ENCODE measurements around the gene BRPF1.

The BRPF1 gene, protein sequence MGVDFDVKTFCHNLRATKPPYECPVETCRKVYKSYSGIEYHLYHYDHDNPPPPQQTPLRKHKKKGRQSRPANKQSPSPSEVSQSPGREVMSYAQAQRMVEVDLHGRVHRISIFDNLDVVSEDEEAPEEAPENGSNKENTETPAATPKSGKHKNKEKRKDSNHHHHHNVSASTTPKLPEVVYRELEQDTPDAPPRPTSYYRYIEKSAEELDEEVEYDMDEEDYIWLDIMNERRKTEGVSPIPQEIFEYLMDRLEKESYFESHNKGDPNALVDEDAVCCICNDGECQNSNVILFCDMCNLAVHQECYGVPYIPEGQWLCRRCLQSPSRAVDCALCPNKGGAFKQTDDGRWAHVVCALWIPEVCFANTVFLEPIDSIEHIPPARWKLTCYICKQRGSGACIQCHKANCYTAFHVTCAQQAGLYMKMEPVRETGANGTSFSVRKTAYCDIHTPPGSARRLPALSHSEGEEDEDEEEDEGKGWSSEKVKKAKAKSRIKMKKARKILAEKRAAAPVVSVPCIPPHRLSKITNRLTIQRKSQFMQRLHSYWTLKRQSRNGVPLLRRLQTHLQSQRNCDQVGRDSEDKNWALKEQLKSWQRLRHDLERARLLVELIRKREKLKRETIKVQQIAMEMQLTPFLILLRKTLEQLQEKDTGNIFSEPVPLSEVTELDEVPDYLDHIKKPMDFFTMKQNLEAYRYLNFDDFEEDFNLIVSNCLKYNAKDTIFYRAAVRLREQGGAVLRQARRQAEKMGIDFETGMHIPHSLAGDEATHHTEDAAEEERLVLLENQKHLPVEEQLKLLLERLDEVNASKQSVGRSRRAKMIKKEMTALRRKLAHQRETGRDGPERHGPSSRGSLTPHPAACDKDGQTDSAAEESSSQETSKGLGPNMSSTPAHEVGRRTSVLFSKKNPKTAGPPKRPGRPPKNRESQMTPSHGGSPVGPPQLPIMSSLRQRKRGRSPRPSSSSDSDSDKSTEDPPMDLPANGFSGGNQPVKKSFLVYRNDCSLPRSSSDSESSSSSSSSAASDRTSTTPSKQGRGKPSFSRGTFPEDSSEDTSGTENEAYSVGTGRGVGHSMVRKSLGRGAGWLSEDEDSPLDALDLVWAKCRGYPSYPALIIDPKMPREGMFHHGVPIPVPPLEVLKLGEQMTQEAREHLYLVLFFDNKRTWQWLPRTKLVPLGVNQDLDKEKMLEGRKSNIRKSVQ (N-terminal part only)

DNA sequence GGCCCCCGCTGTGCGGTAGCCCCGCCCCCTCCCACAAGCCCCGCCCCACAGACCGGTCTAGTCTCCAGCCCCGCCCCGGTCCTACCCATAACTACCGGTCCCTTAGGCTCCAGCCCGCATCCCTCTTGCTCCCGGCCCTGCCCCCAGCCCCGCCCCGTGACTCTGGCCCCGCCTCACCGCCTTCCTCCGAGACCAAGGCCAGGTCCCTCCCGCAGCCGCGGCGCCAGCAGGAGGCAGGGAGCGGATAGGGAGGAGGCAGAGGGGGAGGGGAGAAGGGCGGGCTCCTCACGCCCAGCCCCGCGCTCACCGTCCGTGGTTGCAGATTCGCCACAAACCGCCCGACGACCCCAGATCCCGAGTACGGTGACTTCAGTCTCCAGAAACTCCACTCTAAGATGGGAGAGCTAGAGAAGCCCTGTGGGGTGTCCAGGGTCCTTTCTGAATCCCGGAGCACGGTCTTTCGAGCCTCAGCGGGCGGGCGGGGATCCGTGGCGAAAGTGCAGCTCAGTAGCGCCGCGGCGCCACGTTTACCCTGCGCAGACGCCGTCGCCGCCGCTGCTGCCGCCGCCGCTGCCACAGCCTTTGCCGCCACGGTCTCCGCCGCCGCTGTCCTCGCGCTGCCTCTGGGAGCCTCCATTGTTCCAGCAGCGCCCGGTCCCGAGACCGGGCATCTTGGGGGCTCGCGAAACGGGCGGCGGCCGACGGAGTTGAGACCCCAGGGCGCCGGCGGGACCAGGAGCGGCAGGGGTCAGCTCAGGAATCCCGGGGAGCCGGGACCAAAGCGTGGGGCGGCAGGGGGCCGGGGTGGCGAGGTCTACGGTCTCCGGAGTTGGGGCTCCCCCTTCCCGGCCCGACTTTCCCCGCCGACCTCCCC is at the start of gene BRPF1:
Gene BRPF1, plus strand, starts transcription at position 530 of the 874 bp plus-strand sequence. CDS start 2,406 bp downstream, outside the sequence.
- peak; percentile 97 for DNase-seq (ENCODE audit: low read depth)

DNA sequence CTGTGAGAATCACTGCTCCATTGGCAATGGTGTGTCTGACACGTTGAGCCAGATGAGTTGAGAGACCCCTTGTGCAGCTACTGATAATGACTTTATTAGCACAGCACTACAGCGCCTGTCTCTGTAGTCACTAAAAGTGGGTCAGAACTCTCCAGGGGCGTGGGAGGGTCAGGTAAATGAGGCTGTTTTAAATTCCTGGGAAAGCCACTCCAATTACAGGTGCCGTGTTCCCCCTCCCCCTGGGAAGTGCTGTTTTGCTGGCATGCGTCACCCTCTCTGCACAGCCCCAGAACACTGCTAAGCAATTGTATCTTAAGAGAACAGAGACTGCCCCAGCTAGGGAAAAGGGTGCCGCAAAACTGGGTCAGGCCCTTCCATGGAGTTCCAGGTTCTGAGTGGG is 49.4 kb upstream of the BRPF1 start:
- no peak for DNase-seq (ENCODE audit: low read depth)

DNA sequence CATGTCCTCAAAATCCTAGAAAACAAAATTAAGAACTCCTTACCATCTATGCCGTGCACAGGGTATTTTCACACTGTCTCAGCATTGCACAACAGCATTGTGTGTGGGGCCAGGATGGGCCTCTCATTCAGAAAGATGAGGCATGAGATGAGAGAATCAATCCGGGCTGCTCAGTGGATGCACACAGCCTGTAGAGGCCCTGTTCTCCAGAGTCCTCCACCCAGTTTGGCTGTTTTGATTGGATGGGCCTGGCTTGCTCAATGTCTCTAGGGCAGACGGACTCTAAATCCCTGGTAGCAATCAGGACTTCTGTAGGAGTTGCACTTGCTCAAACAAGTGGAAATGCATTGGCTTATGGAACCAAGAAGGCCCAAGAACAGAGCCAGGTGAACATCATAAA is 48.1 kb upstream of the BRPF1 start:
- no peak for DNase-seq (ENCODE audit: low read depth)

DNA sequence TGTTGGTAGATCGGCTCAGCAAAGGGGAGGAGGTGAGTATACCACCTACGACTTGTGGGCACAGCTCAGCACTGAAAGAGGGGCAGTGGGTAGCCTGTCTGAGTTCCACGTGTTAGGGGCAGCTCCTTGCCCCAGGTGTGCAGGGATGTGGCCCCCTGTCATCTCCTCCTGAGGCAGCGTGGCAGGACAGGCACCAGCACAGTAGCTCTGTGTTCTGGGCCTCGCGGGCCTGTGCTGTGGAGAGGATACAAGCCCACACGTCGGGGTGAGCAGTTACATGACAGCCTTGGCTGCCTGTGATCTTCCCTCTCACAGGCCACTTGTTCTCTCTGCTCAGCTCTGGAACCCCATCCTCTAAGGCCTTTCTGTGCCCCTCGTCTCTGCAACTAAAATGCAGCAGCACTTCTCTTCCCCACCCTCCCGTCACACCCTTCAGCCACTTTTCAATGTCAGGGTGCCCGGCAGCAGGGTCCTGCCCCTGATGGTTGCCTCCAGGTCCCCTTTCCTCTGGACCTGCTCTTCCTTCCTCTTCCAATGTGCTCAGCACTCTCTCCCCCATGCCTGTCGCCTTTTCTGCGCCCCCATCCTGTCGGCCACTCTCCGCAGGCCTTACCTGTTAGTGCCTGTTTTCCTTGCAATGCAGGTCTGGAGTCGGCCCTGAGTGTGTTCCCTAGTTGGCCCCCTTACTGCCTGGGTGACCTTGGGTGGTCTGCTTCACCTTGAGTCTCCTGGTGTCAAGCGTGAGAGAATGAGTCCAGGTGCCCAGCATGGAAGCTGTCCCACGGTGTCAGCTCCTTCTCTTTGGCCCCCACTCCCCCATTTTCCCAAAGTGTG is 46.1 kb upstream of the BRPF1 start:
- no peak for DNase-seq (ENCODE audit: low read depth)

DNA sequence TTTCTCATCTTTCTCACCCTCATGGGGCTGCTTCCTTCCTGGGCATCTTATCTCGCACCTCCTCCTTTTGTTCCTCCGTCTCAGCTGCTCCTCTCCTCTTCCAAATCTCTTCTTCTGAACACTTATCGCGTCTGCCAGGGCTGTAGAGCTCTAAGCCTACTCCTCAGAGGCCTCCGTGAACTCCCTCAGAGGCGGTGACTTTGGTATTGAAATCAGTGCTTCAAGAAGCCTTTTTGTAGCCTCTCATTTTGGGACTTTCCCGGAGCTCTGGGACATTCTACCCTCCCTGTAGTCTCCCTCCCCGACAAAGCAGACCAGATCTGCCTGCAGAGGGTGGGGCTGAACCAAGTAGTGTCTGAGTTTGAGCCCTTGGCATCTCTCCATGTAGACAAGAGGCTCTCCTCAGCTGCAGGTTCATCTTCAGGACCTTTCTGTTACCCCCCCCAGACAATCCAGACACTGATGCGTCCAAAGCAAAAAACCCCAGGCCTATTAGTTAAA is 45.4 kb upstream of the BRPF1 start:
- DNase-seq (ENCODE audit: low read depth), result peak; percentile 70

DNA sequence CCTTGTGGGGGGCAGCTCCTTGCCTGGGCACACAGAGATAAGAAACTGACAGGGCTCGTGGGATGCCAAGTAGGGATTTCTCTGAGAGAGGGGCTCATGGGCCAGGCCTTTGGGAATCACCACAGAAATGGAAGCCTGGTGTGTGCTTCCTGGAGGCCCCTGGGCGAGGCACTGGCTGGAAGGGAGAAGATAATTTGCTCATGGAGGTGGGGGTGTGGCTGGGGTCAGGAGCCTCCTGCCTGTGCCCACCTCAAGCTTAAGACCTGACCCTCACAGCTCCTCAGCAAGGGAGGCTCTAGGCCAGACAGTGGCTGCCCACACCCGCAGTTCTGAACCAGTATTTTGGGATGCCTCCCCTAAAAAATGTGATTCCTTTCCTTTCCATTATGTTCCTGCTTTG is 44.8 kb upstream of the BRPF1 start:
- no peak for DNase-seq (ENCODE audit: low read depth)

DNA sequence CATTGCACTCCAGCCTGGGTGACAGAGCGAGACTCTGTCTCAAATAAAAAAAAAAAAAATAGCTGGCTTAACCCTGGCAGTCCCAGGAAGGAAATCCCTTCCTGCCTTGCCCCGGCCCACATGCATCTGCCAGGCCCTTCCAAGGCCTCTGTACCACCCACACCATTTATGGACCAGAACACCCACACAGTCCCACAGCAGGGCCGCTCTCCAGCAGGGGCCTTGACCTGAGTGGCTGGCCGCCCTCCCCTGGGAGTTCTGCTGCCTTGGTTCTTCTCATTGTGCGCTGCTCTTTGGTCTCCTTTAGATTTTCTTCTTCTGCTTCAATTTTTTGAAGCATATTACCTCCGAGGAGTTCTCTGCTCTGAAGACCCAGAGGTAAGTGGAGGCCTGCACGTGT is 44.0 kb upstream of the BRPF1 start:
- DNase-seq (ENCODE audit: low read depth), result no peak

DNA sequence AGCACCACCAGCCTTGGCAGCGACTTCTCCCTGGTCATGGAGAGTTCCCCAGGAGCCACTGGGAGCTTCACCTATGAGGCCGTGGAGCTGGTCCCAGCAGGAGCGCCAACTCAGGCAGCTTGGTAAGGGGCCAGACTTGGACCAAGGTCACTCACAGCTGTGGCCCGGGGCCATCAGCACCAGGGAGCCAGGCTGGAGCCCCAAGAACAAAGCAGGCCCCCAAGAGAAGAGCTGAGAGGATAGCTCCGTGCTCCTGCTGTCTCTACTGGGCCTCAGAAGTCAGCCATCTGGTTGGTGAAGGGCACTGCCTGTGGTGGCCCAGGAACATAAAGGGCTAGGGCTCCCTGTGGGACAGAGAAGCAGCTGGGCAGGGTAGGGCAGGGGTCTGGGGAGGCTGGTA is 42.6 kb upstream of the BRPF1 start:
- DNase-seq (ENCODE audit: low read depth), result no peak

DNA sequence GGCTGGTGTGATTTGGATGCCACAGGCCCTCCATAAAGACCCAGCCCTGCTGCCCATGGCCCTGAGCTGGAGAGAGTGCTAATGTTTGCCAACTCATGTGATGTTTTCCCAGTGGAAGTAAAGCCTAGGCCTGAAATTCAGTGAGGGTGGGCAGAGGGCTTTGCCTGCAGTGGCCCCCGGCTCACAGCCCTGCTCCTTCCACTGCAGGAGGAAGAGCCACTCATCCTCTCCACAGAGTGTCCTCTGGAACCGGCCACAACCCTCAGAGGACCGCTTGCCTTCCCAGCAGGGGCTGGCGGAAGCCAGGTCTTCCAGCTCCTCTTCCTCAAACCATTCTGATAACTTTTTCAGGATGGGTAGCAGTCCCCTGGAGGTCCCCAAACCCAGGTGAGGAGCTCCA is 41.8 kb upstream of the BRPF1 start:
- DNase-seq (ENCODE audit: low read depth), result no peak

DNA sequence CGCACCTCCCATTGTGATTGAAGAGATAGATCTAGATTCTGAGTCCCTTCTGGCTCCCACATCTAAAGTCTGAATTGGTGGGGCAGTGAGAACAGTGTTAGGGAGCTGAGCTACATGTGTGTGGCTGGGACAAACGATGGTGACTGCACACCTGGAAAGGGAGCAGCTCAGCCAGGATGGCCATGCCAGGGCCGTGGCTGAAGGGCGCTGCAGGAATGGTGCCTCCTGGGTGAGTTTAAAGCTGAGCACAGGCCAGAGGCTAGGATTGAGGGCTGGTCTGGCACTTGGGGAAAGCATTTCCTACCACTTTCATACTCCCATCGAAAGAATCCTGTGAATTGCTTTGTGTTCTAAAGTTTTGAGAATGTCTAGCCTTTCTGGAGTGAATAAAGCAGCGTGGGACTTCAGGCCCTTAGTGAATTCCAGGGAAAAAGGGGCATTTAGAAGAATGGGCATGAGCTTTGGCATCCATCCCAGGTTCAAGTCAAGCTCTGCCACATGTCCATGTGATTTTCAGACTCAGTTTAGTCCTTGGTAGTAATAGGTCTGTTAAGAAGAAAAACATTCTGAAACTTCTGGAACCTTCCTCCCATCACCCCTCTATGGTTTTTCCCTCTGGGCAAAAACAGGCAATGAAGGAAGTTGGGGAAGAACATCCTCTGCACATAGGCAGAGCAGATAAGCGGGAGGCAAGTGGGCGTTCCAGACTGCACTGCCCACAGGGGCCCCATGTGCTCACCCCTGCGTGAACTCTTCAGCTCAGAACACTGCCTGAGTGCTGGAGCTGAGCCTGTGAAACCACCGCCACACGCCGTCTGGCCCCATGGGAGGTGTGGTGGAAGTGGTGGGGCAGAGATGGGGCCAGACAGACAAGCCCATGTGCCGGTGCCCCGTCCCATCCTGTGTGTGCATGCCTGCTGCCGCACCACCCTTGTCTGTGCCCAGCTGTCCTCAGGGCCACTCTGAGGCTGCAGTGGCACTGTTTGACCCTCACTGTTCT is 40.8 kb upstream of the BRPF1 start:
- DNase-seq (ENCODE audit: low read depth), result peak; percentile 50

DNA sequence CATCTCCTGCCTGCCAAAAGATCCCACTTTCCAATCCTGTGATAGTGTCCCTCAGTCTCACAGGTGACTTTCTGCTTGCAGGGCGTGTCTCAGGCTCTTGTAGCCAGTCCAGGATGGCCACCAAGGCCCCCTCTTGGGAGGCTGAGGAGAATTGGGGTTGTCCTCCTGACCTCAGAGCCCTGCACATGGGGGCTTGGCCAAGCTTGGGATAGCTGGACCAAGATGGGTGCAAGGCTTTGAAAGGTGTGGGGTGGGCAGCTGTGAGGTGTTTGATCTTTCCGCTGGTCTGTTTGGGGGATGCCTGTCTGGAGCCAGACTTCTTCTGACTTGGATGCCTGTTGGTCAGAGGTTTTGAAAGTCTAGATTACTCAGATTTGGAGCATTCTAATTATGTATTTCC is 39.9 kb upstream of the BRPF1 start:
- no peak for DNase-seq (ENCODE audit: low read depth)

DNA sequence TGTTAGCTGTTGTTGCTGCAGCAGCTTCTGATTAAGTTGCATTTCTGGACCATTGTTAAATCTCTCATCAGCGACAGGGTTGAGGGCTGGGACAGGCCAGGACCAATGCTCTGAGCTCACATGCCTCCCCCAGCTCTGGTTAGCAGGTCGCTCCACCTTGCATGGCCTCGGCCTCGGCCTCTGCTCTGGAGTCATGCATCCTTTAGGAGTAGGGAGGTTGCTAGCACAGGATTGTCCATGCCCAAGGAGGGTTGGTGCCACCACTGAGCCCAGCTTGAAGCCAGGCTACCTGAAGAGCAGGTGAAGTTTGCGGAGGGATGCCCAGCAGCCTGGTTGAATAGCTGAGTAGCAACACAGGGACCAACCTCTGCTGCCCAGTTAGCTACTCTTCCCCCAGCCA is 39.1 kb upstream of the BRPF1 start:
- no peak for DNase-seq (ENCODE audit: low read depth)

DNA sequence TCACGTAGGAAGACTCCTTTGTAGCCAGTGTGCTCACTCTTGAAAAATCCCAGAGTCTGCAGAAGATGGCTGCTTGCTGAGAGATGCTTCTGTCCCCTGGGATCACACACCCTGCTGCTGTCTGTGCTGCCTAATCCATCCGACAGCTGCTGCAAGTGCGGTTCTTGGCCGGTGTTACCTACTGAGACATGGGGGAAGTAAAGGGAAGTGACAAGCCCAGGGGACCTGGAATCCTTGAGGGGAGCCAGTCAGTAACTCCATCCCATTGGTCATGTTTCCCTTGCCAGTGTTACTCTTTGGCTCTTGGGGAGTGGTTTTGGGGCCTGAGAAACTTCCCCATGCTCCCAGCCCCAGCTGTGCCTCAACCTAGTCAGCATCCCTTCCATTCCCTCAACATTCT is 36.2 kb upstream of the BRPF1 start:
- DNase-seq (ENCODE audit: low read depth), result no peak

DNA sequence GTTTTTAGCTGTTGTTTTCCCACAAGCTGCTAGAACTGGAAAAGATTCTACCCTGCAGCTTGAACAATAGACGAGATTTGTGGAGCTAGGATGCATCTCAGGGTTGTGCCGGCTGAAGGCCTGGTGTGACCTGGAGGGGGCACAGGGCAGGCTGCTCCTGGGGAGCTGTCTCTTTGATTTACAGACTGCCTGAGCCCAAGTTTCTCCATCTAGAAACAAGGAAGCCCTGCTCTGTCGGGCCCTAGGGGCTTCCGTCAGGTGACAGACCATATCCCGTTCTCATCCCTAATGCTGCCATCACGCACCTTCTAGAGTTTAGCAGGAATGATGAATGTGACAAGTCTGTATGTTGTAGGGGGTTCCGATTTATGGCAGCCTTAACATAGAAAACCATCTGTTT is 35.8 kb upstream of the BRPF1 start:
- DNase-seq (ENCODE audit: low read depth), result no peak

DNA sequence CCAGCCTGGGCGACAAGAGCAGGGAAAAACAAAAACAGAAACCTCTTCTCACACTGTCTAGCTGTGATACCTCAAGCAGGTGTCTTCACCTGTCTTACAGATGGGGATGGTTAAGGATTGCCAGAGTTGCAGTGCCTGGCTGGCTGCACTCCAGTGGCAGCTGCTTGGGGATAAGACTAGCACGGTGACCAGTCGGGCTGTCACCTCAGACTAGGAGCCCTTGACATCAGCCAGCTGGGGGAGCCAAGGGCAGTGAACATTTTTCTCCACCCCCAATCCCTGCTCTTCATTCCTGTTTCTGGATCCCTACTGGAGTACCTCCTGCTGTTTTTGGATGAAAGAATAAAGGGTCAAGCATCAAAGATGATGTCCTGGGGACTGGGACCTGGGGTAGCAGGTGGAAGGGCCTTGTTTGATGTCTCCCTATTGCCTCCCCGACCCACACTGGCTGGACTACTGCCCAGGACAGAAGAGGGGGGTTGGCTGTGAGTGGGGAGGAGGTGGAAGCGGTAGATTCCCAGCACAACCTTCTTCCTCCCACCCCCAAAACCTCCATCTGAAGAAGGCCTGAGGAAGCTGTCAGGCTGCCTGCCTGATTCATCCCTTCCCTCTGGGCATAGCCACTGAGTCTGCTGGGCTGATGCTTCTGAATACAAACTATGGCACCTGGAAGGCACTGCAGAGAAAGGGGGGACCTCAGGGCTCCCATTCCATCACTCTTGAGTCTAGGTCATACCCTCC is 34.9 kb upstream of the BRPF1 start:
- DNase-seq (ENCODE audit: low read depth), result no peak

DNA sequence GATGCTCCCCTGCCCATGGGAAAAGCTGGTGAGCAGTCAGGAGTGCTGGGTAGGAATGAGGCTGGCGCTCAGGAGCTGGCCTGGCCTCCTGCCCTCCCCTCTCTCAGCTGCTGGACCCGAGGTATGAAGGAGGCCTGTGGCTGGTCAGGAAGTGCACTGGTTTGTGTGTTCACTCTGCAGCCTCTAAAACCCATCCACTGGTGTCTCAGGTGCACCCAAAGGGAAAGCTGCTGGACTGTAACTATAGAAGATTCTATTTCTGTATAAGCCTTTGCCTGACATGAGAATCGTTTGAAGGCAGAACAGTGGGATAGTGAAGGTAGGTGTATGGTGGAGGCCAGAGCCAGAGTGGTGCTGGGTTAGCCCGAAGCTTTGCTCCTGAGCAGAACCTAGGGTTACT is 33.6 kb upstream of the BRPF1 start:
- DNase-seq (ENCODE audit: low read depth), result no peak

DNA sequence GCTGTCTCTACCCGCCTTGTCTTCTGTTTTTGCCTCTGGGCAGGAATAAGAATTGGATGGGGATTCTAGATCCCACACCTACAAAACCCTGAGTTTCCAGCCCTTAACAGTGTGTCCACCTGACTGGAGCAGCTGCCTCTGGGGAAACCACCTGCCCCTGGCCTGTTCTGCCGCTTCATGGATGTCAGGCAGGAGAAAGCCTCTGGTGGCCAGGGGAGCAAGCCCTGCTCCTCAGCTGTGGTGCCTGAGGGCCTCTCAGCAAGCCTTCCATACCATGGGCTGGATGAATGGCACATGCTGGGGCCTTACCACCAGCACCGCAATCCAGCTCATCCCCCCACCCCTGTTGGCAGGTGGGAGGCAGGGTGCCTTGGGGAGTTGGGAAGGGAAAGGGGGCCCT is 33.2 kb upstream of the BRPF1 start:
- DNase-seq (ENCODE audit: low read depth), result no peak

DNA sequence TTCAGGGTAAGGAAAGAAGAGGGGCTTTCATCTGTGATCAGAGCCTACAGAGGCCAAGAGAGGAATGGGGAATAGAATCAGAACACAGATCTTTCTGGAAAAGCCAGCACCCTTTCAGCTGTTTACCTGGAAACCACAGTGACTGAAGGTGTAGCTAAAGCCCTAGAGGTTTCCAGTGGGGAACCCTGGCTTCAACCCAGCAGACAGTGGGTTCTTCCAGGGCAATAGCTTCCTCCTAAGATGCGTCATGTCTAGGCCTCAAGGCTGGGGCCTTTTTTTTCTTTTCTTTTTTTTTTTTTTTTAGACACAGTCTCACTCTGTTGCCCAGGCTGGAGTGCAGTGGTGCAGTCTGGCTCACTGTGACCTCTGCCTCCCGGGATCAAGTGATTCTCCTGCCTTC is 31.0 kb upstream of the BRPF1 start:
- no peak for DNase-seq (ENCODE audit: low read depth)

DNA sequence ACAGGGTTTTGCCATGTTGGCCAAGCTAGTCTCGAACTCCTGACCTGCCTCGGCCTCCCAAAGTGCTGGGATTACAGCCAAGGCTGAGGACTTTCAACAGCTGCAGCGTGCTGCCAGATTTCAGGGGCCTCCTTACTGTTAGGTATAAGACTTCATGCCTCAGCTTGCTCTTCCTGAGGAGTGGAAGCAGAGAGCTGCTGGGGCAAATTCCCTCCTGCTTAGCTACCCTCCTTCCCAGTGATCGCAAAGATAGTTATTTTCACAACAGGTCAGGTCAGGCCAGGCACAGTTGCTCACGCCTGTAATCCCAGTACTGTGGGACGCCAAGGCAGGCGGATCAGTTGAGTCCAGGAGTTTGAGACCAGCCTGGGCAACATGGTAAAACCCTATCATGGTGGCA is 30.5 kb upstream of the BRPF1 start:
- DNase-seq (ENCODE audit: low read depth), result no peak

Measured in CMK (cell line).